Measurements from ENCODE around the gene PCLO.

DNA sequence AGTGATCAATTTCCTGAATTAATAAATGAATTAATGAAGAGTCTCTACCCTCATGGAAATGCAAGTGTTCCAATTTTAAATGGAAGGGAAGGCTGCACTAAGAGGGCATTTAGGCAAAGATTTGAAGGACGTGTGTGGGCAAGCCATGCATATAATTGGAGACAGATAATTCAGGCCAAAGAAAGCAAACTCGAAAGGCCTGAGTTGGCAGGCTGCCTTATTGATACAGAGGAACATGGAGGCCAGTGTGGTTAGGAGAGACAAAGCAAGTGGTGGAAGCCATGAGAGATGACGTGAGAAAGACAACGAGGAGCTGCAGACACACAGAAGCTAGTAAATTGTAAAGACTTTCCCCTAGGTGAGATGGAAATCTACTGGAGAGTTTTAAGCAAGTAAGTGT lies 15.4 kb upstream of the PCLO start:
- TF ChIP-seq, protein P1, sequence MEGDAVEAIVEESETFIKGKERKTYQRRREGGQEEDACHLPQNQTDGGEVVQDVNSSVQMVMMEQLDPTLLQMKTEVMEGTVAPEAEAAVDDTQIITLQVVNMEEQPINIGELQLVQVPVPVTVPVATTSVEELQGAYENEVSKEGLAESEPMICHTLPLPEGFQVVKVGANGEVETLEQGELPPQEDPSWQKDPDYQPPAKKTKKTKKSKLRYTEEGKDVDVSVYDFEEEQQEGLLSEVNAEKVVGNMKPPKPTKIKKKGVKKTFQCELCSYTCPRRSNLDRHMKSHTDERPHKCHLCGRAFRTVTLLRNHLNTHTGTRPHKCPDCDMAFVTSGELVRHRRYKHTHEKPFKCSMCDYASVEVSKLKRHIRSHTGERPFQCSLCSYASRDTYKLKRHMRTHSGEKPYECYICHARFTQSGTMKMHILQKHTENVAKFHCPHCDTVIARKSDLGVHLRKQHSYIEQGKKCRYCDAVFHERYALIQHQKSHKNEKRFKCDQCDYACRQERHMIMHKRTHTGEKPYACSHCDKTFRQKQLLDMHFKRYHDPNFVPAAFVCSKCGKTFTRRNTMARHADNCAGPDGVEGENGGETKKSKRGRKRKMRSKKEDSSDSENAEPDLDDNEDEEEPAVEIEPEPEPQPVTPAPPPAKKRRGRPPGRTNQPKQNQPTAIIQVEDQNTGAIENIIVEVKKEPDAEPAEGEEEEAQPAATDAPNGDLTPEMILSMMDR (IDR thresholded peaks at IDR 0.05), result no peak
- TF ChIP-seq FOXS1 (CRISPR knock-in tag; IDR thresholded peaks at IDR 0.05) (no peak), KDM5A (IDR thresholded peaks at IDR 0.05) (no peak), EP300 (IDR thresholded peaks at IDR 0.05) (no peak), CHD2 (IDR thresholded peaks at IDR 0.05; ENCODE audit: low read length, partially characterized antibody) (no peak), POLR2A (IDR thresholded peaks at IDR 0.05; ENCODE audit: low read length) (no peak), MYC (IDR thresholded peaks at IDR 0.05; ENCODE audit: borderline replicate concordance, low read length) (no peak), CHD4 (IDR thresholded peaks at IDR 0.05; ENCODE audit: borderline replicate concordance) (no peak), CEBPB (IDR thresholded peaks at IDR 0.05) (no peak), BHLHE40 (IDR thresholded peaks at IDR 0.05; ENCODE audit: low read depth, low read length) (no peak), EHMT2 (IDR thresholded peaks at IDR 0.05; ENCODE audit: low read depth) (no peak)
- TF ChIP-seq, protein P2, sequence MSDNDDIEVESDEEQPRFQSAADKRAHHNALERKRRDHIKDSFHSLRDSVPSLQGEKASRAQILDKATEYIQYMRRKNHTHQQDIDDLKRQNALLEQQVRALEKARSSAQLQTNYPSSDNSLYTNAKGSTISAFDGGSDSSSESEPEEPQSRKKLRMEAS (IDR thresholded peaks at IDR 0.05), result no peak
- TF ChIP-seq, protein P3, sequence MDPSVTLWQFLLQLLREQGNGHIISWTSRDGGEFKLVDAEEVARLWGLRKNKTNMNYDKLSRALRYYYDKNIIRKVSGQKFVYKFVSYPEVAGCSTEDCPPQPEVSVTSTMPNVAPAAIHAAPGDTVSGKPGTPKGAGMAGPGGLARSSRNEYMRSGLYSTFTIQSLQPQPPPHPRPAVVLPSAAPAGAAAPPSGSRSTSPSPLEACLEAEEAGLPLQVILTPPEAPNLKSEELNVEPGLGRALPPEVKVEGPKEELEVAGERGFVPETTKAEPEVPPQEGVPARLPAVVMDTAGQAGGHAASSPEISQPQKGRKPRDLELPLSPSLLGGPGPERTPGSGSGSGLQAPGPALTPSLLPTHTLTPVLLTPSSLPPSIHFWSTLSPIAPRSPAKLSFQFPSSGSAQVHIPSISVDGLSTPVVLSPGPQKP (IDR thresholded peaks at IDR 0.05; ENCODE audit: low read depth, low read length), result no peak

All from A549 (cell line).